Endothelial cell of umbilical vein (primary cell): Measurements from ENCODE around the gene TRIM47.

Source experiments
- EZH2 ChIP-seq: IDR thresholded peaks from 2 replicates; pipeline ENCODE4 v1.6.1; 2012; ENCODE audit warnings: borderline replicate concordance, low read depth, mild to moderate bottlenecking, moderate library complexity, low read length, inconsistent platforms; ENCODE audit not compliant: severe bottlenecking
- FOS ChIP-seq: IDR thresholded peaks from 2 replicates; pipeline ENCODE4 v1.6.1; 2011; ENCODE audit warnings: mild to moderate bottlenecking, low read length, moderate library complexity, borderline replicate concordance; ENCODE audit not compliant: insufficient read depth
- GATA2 ChIP-seq: IDR thresholded peaks from 2 replicates; pipeline ENCODE4 v1.7.0; 2011; ENCODE audit warnings: low read depth, mild to moderate bottlenecking, moderate library complexity, mixed read lengths, low read length; ENCODE audit not compliant: insufficient read length, insufficient read depth
- JUN ChIP-seq: IDR thresholded peaks from 2 replicates; pipeline ENCODE4 v1.6.1; 2011; ENCODE audit warnings: borderline replicate concordance, low read depth; ENCODE audit not compliant: insufficient read length, insufficient read depth
- MYC ChIP-seq: IDR thresholded peaks from one replicate; pipeline ENCODE4 v1.6.1; 2011; ENCODE audit warnings: mild to moderate bottlenecking, low read depth, low read length
- POLR2A ChIP-seq: IDR thresholded peaks from 2 replicates; pipeline ENCODE4 v1.6.1; 2012; ENCODE audit warnings: low read depth, mild to moderate bottlenecking, control low read depth, low read length
- POLR2AphosphoS5 ChIP-seq: IDR thresholded peaks from 2 replicates; pipeline ENCODE4 v1.6.1; 2012; ENCODE audit warnings: low read depth, mild to moderate bottlenecking, control low read depth, low read length, moderate library complexity; ENCODE audit not compliant: insufficient read depth
- TF ChIP-seq, protein P1 (sequence below), 2 donors: IDR thresholded peaks; 1 replicate in 1 of 2; 2 replicates in 1 of 2; pipeline ENCODE4 v1.5.1; 2011; ENCODE audit warnings: low read length in 2 of 2, mild to moderate bottlenecking in 2 of 2, moderate library complexity in 2 of 2, control low read depth in 1 of 2, inconsistent platforms in 1 of 2, low read depth in 1 of 2; ENCODE audit not compliant: insufficient read depth in 1 of 2; ENCODE audit errors: extremely low read depth in 1 of 2
- TF ChIP-seq, protein P2 (sequence below): IDR thresholded peaks from 2 replicates; pipeline ENCODE4 v1.6.1; 2011; ENCODE audit not compliant: insufficient read depth, insufficient read length

DNA sequence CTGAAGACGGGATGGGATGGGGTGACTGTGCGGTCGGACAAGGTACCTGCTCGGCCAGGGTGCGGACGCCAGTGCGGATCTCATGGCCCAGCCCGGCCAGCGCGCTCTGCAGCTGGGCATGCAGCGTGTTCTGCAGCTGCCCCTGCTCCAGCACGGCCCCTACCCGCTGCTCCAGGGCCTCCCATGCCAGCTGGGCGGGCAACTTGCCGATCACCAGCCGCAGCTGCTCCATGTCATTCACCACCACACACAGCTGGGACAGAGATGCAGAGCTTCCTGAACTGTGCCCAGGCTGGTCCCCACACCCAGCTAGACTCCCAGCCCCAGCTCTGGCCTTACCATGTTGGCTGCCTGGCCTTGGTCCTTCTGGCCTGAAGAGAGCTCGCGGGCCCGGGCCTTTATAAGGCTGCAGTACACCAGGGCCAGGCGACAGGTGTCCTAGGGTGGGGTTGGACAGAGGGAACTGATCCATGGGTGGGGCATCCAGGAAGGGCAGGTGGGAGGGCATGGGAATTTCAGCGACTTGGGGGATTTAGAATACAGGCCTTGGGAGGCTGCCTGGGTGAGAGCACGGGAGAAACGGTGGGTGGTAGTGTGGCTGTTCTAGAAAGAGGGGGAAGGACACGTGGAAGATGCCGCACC, 44.0 kb downstream of the TRIM47 start:
- TF ChIP-seq, protein P1, sequence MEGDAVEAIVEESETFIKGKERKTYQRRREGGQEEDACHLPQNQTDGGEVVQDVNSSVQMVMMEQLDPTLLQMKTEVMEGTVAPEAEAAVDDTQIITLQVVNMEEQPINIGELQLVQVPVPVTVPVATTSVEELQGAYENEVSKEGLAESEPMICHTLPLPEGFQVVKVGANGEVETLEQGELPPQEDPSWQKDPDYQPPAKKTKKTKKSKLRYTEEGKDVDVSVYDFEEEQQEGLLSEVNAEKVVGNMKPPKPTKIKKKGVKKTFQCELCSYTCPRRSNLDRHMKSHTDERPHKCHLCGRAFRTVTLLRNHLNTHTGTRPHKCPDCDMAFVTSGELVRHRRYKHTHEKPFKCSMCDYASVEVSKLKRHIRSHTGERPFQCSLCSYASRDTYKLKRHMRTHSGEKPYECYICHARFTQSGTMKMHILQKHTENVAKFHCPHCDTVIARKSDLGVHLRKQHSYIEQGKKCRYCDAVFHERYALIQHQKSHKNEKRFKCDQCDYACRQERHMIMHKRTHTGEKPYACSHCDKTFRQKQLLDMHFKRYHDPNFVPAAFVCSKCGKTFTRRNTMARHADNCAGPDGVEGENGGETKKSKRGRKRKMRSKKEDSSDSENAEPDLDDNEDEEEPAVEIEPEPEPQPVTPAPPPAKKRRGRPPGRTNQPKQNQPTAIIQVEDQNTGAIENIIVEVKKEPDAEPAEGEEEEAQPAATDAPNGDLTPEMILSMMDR (IDR thresholded peaks at IDR 0.05; ENCODE audit: extremely low read depth in 1 of 2, insufficient read depth in 1 of 2, low read depth in 1 of 2, low read length in 2 of 2), result no peak
- TF ChIP-seq POLR2A (no peak), EZH2 (no peak), MYC (no peak), JUN (no peak), POLR2AphosphoS5 (no peak), GATA2 (no peak), FOS (no peak)
- TF ChIP-seq, protein P2, sequence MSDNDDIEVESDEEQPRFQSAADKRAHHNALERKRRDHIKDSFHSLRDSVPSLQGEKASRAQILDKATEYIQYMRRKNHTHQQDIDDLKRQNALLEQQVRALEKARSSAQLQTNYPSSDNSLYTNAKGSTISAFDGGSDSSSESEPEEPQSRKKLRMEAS, result no peak
